GM23248 (cell line): ENCODE data around the gene MPZL2. TPM values are rescaled to one million over a fixed set of nuclear protein-coding genes. Genes with fewer than 3 reads are reported as not detected.

Source experiments
- DNase-seq: peaks from one replicate; pipeline ENCODE4 v3.0.0-alpha.2; 2015
- H2AFZ ChIP-seq: fragments of 200-600 bp; sonication (generic); 2 replicates; pipeline ENCODE4 v1.6.1; 2016; ENCODE audit warnings: antibody characterized with exemption
- H3F3A ChIP-seq: fragments of 200-600 bp; sonication (generic); 2 replicates; pipeline ENCODE4 v1.6.1; 2016; ENCODE audit warnings: mild to moderate bottlenecking, antibody characterized with exemption, mixed run types; ENCODE audit not compliant: insufficient read depth
- H3K27ac ChIP-seq: fragments of 200-600 bp; sonication (generic); 2 replicates; pipeline ENCODE4 v1.5.1; 2016; ENCODE audit warnings: mild to moderate bottlenecking
- H3K27me3 ChIP-seq: fragments of 200-600 bp; sonication (generic); replicated peaks from 2 replicates; pipeline ENCODE4 v1.6.1; 2016; ENCODE audit warnings: mild to moderate bottlenecking; ENCODE audit not compliant: insufficient read depth
- H3K36me3 ChIP-seq: fragments of 200-600 bp; sonication (generic); 2 replicates; pipeline ENCODE4 v1.6.1; 2016; ENCODE audit warnings: low read depth, mild to moderate bottlenecking
- H3K4me1 ChIP-seq: fragments of 200-600 bp; sonication (generic); 2 replicates; pipeline ENCODE4 v1.6.1; 2016; ENCODE audit warnings: mild to moderate bottlenecking; ENCODE audit not compliant: insufficient read depth
- H3K4me2 ChIP-seq: fragments of 200-600 bp; sonication (generic); one replicate; pipeline ENCODE4 v1.6.1; 2016; ENCODE audit warnings: mild to moderate bottlenecking; ENCODE audit not compliant: unreplicated experiment
- H3K4me3 ChIP-seq: fragments of 200-600 bp; sonication (generic); 2 replicates; pipeline ENCODE4 v1.5.1; 2016; ENCODE audit warnings: mild to moderate bottlenecking
- H3K79me2 ChIP-seq: fragments of 200-600 bp; sonication (generic); 2 replicates; pipeline ENCODE4 v1.6.1; 2016; ENCODE audit warnings: mild to moderate bottlenecking; ENCODE audit not compliant: insufficient read depth
- H3K9ac ChIP-seq: fragments of 200-600 bp; sonication (generic); 2 replicates; pipeline ENCODE4 v1.6.1; 2016; ENCODE audit warnings: mild to moderate bottlenecking
- H3K9me2 ChIP-seq: fragments of 200-600 bp; sonication (generic); 2 replicates; pipeline ENCODE4 v1.6.1; 2016; ENCODE audit warnings: mixed run types, mild to moderate bottlenecking, moderate library complexity; ENCODE audit not compliant: insufficient read depth
- H3K9me3 ChIP-seq: fragments of 200-600 bp; sonication (generic); one replicate; pipeline ENCODE4 v1.6.1; 2017; ENCODE audit warnings: low read depth
- H4K20me1 ChIP-seq: fragments of 200-600 bp; sonication (generic); 2 replicates; pipeline ENCODE4 v1.6.0; 2016; ENCODE audit not compliant: insufficient read depth
- EZH2 ChIP-seq: fragments of 200-600 bp; sonication (generic); IDR thresholded peaks from 2 replicates; pipeline ENCODE4 v1.6.1; 2018; ENCODE audit warnings: antibody characterized with exemption, mild to moderate bottlenecking; ENCODE audit not compliant: insufficient read depth, poor library complexity, severe bottlenecking
- EZH2phosphoT487 ChIP-seq: fragments of 200-600 bp; sonication (generic); IDR thresholded peaks from 2 replicates; pipeline ENCODE4 v1.6.1; 2018; ENCODE audit warnings: antibody characterized with exemption, moderate library complexity, mild to moderate bottlenecking, low read depth; ENCODE audit not compliant: insufficient read depth
- WGBS, 2 experiments: methylation state at CpG; one replicate each; pipeline ENCODE4 v1.1.6; 2015 to 2017; ENCODE audit warnings: low lambda C conversion rate in 2 of 2, low coverage in 1 of 2; ENCODE audit errors: missing lambda C conversion rate in 2 of 2; 5-methylcytosine and 5-hydroxymethylcytosine counted together
- in situ Hi-C: fragments of 300-500 bp; cut with MboI; formaldehyde crosslinking; loops from 2 replicates; pipeline ENCODE4 v1.15.0; 2020
- polyA plus RNA-seq: library from polyadenylated mRNA; unstranded; fragments of >200 nt; fragmentation: Nextera tagmentation; extraction: Ambion mirVana; gene quantifications from 2 replicates; pipeline ENCODE4 v1.2.1, GENCODE V29; 2016
- total RNA-seq: library from RNA; depleted of rRNA; stranded (reverse); fragments of >200 nt; shearing (Covaris generic); gene quantifications from 2 replicates; pipeline ENCODE4 v1.2.3, GENCODE V29; 2014

Gene MPZL2
- total and polyA plus RNA-seq, 2 experiments from 2014 or later = not detected

- no peak for TF ChIP-seq EZH2
- no peak for TF ChIP-seq EZH2phosphoT487
- no peak overlapping the region for H3K9ac ChIP-seq
- H3F3A ChIP-seq = no peaks in the 10 kb centered on the region
- no peaks in the 10 kb centered on the region for H3K9me2 ChIP-seq
- 41 to 67% methylated on average over 2 of the region's 2 CpGs for WGBS, 2 experiments
- no peaks in the 10 kb centered on the region for H4K20me1 ChIP-seq
- H3K79me2 ChIP-seq = no peaks in the 10 kb centered on the region
- H3K4me3 ChIP-seq = no peak overlapping the region
- H3K27ac ChIP-seq = no peak overlapping the region
- H3K27me3 ChIP-seq = peaks cover 55% of the 10 kb centered on the region
- no peak overlapping the region for H2AFZ ChIP-seq
- DNase-seq = no peak
- 0 out of 2 replicates have a peak, but pooled peaks cover 6% of the 10 kb centered on the region for H3K4me1 ChIP-seq
- in situ Hi-C loops = no loop called here
- H3K9me3 ChIP-seq = no peaks in the 10 kb centered on the region
- H3K36me3 ChIP-seq = no peaks in the 10 kb centered on the region
- H3K4me2 ChIP-seq = no peak overlapping the region
These were observed 51.3 kb downstream of the MPZL2 start for GRCh38 chr11:118212781-118213191.

GRCh38 chr11:118212131-118212725, 51.9 kb downstream of the MPZL2 start:
- WGBS, 2 experiments = 68% methylated on average over 7 of the region's 7 CpGs
- DNase-seq = no peak
- no peaks in the 10 kb centered on the region for H3K9me2 ChIP-seq
- H3K36me3 ChIP-seq = no peaks in the 10 kb centered on the region
- 0 out of 2 replicates have a peak, but pooled peaks cover 6% of the 10 kb centered on the region for H3K4me1 ChIP-seq
- H3K9me3 ChIP-seq = no peaks in the 10 kb centered on the region
- no peaks in the 10 kb centered on the region for H4K20me1 ChIP-seq
- TF ChIP-seq EZH2phosphoT487 (no peak), EZH2 (no peak)
- H3F3A ChIP-seq = no peaks in the 10 kb centered on the region
- in situ Hi-C loops = no loop called here
- H3K79me2 ChIP-seq = no peaks in the 10 kb centered on the region
- H3K9ac ChIP-seq = no peak overlapping the region
- no peak overlapping the region for H3K27ac ChIP-seq
- H2AFZ ChIP-seq = no peak overlapping the region
- peaks cover 57% of the 10 kb centered on the region for H3K27me3 ChIP-seq
- H3K4me3 ChIP-seq = no peak overlapping the region
- no peak overlapping the region for H3K4me2 ChIP-seq

DNA sequence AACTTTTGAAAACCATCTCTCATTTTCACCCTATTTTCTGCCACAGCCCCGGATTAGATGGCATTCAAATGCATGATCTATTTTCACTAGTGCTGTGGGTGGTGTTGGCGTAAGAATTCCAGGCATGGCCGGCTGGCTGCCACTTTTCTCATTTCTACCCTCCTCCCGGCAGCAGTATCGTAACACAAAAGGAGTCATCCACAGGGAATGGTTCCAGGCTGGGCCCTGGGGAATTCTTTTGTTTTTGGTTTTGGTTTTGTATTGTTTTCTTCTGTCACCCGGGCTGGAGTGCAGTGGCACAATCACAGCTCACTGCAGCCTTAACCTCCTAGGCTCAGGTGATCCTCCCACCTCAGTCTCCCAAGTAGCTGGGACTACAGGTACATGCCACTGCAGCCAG, 53.1 kb downstream of the MPZL2 start:
- DNase-seq = peak; percentile 83
- peak overlapping the region; percentile 63 for H3K4me2 ChIP-seq

GRCh38 chr11:118210323-118210722, 53.8 kb downstream of the MPZL2 start:
- H3K4me3 ChIP-seq = no peak overlapping the region
- H3F3A ChIP-seq = no peaks in the 10 kb centered on the region
- 0 out of 2 replicates have a peak, but pooled peaks cover 6% of the 10 kb centered on the region for H3K4me1 ChIP-seq
- no peaks in the 10 kb centered on the region for H3K79me2 ChIP-seq
- in situ Hi-C loops = no loop called here
- H3K9me3 ChIP-seq = no peaks in the 10 kb centered on the region
- no peak for DNase-seq
- no peaks in the 10 kb centered on the region for H3K9me2 ChIP-seq
- H4K20me1 ChIP-seq = no peaks in the 10 kb centered on the region
- no peak overlapping the region for H3K4me2 ChIP-seq
- WGBS, 2 experiments = 62 to 67% methylated on average over 7 of the region's 7 CpGs
- no peak overlapping the region for H3K9ac ChIP-seq
- no peak for TF ChIP-seq EZH2
- no peak for TF ChIP-seq EZH2phosphoT487
- H3K27me3 ChIP-seq = peaks cover 69% of the 10 kb centered on the region
- H3K27ac ChIP-seq = no peak overlapping the region
- no peak overlapping the region for H2AFZ ChIP-seq
- no peaks in the 10 kb centered on the region for H3K36me3 ChIP-seq

More for the DNA sequence above, 53.1 kb downstream of the MPZL2 start:
- Histone ChIP-seq H3K9me2 (no peaks in the 10 kb centered on the region), H3K9ac (no peak overlapping the region), H3F3A (no peaks in the 10 kb centered on the region), H2AFZ (no peak overlapping the region), H3K4me3 (no peak overlapping the region), H3K27ac (no peak overlapping the region), H3K9me3 (no peaks in the 10 kb centered on the region), H3K4me1 (0 out of 2 replicates have a peak, but pooled peaks cover 6% of the 10 kb centered on the region), H3K36me3 (no peaks in the 10 kb centered on the region), H4K20me1 (no peaks in the 10 kb centered on the region), H3K27me3 (peaks cover 66% of the 10 kb centered on the region), H3K79me2 (no peaks in the 10 kb centered on the region)
- WGBS, 2 experiments = 1 to 2% methylated on average over 6 of the region's 6 CpGs
- in situ Hi-C loops = no loop called here
- TF ChIP-seq EZH2 (no peak), EZH2phosphoT487 (no peak)

DNA sequence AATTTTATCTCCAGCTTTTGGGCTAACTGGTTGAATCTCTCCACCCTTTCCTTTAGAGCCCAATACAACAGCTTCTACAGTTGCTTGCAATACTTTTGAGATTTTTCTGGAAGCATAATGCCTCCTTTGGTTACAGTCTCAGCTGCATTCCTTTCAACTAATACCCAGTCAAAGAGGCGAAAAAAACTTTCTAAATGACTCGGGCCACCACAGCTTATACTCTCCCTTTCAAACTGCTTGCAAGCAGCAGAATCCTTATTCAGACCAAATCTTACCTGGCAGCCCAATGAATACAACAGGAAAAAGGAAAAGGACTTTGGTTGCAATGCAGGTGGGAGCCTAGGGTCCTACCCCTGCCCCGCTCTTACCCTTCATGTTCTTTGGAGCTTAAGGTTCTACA, 55.1 kb downstream of the MPZL2 start:
- WGBS, 2 experiments = 38 to 44% methylated on average over 3 of the region's 3 CpGs

More for the DNA sequence above, 55.1 kb downstream of the MPZL2 start:
- Histone ChIP-seq H3K4me1 (0 out of 2 replicates have a peak, but pooled peaks cover 6% of the 10 kb centered on the region), H3K36me3 (no peaks in the 10 kb centered on the region), H3K9me2 (no peaks in the 10 kb centered on the region), H4K20me1 (no peaks in the 10 kb centered on the region), H3K9ac (no peak overlapping the region), H3K4me3 (no peak overlapping the region), H3F3A (no peaks in the 10 kb centered on the region), H3K9me3 (no peaks in the 10 kb centered on the region), H2AFZ (no peak overlapping the region), H3K27ac (no peak overlapping the region), H3K27me3 (peaks cover 69% of the 10 kb centered on the region), H3K4me2 (no peak overlapping the region), H3K79me2 (no peaks in the 10 kb centered on the region)
- in situ Hi-C loops = no loop called here
- TF ChIP-seq EZH2phosphoT487 (no peak), EZH2 (no peak)
- no peak for DNase-seq
